HG03439 (cell line): ENCODE results near the gene AGBL1.
"Not testable (repeated sequence)": the region's sequence is repeated elsewhere in the genome, so short reads cannot be mapped to it uniquely, and the experiment has no call there.

Experiments used
- ATAC-seq: cut with Tn5 transposase; IDR thresholded peaks from one replicate; pipeline ENCODE4 v1.9.1; 2021; ENCODE audit warnings: mild to moderate bottlenecking, moderate library complexity; ENCODE audit not compliant: unreplicated experiment

AGBL1 gene

GRCh38 chr15:87032295-87032694 is 952.6 kb downstream of the AGBL1 start:
- ATAC-seq, result no peak

GRCh38 chr15:87033056-87033455 is 953.4 kb downstream of the AGBL1 start:
- ATAC-seq, result no peak

- ATAC-seq, result no peak
Observed at GRCh38 chr15:87034886-87035285, 955.2 kb downstream of the AGBL1 start.

DNA sequence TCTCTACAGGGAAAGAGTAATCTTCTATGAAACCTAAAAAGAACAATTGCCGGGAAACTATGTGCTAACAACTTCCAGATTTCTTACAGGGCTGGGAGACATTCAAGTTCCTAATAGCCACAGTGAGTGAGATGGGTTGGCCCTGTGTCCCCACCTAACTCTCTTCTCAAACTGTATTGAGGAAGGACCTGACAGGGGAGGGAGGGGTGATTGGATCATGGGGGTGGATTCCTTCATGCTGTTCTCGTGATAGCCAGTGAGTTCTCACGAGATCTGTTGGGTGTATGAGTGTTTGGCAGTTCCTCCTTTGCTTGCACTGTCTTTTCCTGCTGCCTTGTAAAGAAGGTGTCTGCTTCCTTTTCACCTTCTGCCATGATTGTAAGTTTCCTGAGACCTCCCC is 958.7 kb downstream of the AGBL1 start:
- ATAC-seq, result no peak

DNA sequence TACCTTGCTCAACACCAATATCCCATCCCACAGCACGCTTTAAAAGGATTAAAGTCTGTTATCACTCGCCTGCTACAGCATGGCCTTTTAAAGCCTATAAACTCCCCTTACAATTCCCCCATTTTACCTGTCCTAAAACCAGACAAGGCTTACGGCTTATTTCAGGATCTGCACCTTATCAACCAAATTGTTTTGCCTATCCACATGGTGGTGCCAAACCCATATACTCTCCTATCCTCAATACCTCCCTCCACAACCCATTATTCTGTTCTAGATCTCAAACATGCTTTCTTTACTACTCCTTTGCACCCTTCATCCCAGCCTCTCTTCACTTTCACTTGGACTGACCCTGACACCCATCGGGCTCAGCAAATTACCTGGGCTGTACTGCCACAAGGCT is 962.9 kb downstream of the AGBL1 start:
- ATAC-seq, result not testable (repeated sequence)

DNA sequence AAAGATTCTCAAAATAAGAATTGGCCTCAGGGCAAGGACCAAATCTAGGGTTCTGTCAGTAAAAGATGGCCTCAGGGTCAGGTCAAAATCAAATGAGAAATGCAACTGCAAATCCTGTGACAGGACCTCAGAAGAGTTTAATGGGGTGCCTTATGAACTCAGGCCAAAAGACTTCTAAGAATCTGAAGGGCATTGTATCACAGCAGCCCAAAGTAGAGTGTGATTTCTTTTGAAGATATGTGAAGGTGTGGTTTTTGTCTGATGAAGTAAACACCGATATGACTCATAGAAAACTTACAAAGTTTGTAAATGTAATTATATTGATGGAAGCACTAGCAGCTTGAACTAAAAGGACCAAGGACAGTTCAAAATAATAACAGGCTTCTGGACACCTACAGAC is 966.1 kb downstream of the AGBL1 start:
- no peak for ATAC-seq

GRCh38 chr15:87047203-87047965 is 967.7 kb downstream of the AGBL1 start:
- no peak for ATAC-seq
